ENCODE measurements around the gene NPHP4.
"Not testable (repeated sequence)": the region's sequence is repeated elsewhere in the genome, so short reads cannot be mapped to it uniquely, and the experiment has no call there.

DNA sequence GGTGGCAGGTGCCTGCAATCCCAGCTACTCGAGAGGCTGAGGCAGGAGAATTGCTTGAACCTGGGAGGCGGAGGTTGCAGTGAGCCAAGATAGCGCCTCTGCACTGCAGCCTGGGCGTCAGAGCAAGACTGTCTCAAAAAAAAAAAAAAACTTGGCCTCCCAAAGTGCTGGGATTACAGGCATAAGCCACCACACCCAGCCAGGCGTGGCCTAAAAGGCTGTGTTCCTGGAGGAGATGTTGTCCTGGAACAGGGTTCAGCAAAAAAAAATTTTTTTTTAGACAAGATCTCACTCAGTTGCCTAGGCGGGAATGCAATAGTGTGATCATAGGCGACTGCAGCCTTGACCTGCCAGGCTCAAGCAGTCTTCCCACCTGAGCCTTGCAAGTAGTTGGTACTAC lies 25.4 kb upstream of the NPHP4 start:
- TF ChIP-seq SMC3 (IDR thresholded peaks at IDR 0.05; ENCODE audit: low read depth, low read length); TEAD4 (IDR thresholded peaks at IDR 0.05; ENCODE audit: borderline replicate concordance, insufficient read depth); CHD2 (IDR thresholded peaks at IDR 0.05; ENCODE audit: low read length, partially characterized antibody); POLR2AphosphoS5 (IDR thresholded peaks at IDR 0.05; ENCODE audit: low read depth, low read length); MXI1 (IDR thresholded peaks at IDR 0.05; ENCODE audit: low read depth, low read length); GATA2 (CRISPR knock-in tag; IDR thresholded peaks at IDR 0.05); JUND (IDR thresholded peaks at IDR 0.05); EP300 (IDR thresholded peaks at IDR 0.05; ENCODE audit: borderline replicate concordance in 1 of 2, low read depth in 1 of 2, low read length in 1 of 2): not testable (repeated sequence)
- TF ChIP-seq, protein P1, sequence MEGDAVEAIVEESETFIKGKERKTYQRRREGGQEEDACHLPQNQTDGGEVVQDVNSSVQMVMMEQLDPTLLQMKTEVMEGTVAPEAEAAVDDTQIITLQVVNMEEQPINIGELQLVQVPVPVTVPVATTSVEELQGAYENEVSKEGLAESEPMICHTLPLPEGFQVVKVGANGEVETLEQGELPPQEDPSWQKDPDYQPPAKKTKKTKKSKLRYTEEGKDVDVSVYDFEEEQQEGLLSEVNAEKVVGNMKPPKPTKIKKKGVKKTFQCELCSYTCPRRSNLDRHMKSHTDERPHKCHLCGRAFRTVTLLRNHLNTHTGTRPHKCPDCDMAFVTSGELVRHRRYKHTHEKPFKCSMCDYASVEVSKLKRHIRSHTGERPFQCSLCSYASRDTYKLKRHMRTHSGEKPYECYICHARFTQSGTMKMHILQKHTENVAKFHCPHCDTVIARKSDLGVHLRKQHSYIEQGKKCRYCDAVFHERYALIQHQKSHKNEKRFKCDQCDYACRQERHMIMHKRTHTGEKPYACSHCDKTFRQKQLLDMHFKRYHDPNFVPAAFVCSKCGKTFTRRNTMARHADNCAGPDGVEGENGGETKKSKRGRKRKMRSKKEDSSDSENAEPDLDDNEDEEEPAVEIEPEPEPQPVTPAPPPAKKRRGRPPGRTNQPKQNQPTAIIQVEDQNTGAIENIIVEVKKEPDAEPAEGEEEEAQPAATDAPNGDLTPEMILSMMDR (IDR thresholded peaks at IDR 0.05), result not testable (repeated sequence)
- TF ChIP-seq, protein P2, sequence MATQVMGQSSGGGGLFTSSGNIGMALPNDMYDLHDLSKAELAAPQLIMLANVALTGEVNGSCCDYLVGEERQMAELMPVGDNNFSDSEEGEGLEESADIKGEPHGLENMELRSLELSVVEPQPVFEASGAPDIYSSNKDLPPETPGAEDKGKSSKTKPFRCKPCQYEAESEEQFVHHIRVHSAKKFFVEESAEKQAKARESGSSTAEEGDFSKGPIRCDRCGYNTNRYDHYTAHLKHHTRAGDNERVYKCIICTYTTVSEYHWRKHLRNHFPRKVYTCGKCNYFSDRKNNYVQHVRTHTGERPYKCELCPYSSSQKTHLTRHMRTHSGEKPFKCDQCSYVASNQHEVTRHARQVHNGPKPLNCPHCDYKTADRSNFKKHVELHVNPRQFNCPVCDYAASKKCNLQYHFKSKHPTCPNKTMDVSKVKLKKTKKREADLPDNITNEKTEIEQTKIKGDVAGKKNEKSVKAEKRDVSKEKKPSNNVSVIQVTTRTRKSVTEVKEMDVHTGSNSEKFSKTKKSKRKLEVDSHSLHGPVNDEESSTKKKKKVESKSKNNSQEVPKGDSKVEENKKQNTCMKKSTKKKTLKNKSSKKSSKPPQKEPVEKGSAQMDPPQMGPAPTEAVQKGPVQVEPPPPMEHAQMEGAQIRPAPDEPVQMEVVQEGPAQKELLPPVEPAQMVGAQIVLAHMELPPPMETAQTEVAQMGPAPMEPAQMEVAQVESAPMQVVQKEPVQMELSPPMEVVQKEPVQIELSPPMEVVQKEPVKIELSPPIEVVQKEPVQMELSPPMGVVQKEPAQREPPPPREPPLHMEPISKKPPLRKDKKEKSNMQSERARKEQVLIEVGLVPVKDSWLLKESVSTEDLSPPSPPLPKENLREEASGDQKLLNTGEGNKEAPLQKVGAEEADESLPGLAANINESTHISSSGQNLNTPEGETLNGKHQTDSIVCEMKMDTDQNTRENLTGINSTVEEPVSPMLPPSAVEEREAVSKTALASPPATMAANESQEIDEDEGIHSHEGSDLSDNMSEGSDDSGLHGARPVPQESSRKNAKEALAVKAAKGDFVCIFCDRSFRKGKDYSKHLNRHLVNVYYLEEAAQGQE (IDR thresholded peaks at IDR 0.05; ENCODE audit: low read depth, low read length), result not testable (repeated sequence)
